WTC11 (cell line): Measurements from ENCODE around the gene PHACTR2.

ENCODE experiments used
- ELF4 ChIP-seq: sonication (generic); formaldehyde crosslinking; IDR thresholded peaks from 2 replicates; pipeline ENCODE4 v1.8.1; 2022; ENCODE audit warnings: low read depth, mild to moderate bottlenecking, moderate library complexity, missing genetic modification reagents
- TF ChIP-seq, protein P1 (sequence below): fragments of 200-600 bp; IDR thresholded peaks from 2 replicates; pipeline ENCODE4 v1.8.0; 2022; ENCODE audit warnings: antibody characterized with exemption
- TF ChIP-seq, protein P2 (sequence below): sonication (generic); formaldehyde crosslinking; IDR thresholded peaks from 2 replicates; pipeline ENCODE4 v1.8.1; 2023; ENCODE audit warnings: mild to moderate bottlenecking, missing genetic modification reagents, borderline replicate concordance

- TF ChIP-seq, protein P1, sequence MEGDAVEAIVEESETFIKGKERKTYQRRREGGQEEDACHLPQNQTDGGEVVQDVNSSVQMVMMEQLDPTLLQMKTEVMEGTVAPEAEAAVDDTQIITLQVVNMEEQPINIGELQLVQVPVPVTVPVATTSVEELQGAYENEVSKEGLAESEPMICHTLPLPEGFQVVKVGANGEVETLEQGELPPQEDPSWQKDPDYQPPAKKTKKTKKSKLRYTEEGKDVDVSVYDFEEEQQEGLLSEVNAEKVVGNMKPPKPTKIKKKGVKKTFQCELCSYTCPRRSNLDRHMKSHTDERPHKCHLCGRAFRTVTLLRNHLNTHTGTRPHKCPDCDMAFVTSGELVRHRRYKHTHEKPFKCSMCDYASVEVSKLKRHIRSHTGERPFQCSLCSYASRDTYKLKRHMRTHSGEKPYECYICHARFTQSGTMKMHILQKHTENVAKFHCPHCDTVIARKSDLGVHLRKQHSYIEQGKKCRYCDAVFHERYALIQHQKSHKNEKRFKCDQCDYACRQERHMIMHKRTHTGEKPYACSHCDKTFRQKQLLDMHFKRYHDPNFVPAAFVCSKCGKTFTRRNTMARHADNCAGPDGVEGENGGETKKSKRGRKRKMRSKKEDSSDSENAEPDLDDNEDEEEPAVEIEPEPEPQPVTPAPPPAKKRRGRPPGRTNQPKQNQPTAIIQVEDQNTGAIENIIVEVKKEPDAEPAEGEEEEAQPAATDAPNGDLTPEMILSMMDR: no peak
- TF ChIP-seq, protein P2, sequence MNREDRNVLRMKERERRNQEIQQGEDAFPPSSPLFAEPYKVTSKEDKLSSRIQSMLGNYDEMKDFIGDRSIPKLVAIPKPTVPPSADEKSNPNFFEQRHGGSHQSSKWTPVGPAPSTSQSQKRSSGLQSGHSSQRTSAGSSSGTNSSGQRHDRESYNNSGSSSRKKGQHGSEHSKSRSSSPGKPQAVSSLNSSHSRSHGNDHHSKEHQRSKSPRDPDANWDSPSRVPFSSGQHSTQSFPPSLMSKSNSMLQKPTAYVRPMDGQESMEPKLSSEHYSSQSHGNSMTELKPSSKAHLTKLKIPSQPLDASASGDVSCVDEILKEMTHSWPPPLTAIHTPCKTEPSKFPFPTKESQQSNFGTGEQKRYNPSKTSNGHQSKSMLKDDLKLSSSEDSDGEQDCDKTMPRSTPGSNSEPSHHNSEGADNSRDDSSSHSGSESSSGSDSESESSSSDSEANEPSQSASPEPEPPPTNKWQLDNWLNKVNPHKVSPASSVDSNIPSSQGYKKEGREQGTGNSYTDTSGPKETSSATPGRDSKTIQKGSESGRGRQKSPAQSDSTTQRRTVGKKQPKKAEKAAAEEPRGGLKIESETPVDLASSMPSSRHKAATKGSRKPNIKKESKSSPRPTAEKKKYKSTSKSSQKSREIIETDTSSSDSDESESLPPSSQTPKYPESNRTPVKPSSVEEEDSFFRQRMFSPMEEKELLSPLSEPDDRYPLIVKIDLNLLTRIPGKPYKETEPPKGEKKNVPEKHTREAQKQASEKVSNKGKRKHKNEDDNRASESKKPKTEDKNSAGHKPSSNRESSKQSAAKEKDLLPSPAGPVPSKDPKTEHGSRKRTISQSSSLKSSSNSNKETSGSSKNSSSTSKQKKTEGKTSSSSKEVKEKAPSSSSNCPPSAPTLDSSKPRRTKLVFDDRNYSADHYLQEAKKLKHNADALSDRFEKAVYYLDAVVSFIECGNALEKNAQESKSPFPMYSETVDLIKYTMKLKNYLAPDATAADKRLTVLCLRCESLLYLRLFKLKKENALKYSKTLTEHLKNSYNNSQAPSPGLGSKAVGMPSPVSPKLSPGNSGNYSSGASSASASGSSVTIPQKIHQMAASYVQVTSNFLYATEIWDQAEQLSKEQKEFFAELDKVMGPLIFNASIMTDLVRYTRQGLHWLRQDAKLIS (CRISPR knock-in tag): no peak
- TF ChIP-seq ELF4: no peak
Measured at GRCh38 chr6:143676437-143677045, 1.2 kb upstream of the PHACTR2 start.
